A673 (cell line): ENCODE measurements around the gene MIPOL1.

ENCODE experiments used
- EZH2 ChIP-seq: fragments of 200-600 bp; sonication (generic); IDR thresholded peaks from 2 replicates; pipeline ENCODE4 v1.6.1; 2017; ENCODE audit warnings: borderline replicate concordance, low read depth, mild to moderate bottlenecking, mixed read lengths, antibody characterized with exemption, low read length; ENCODE audit not compliant: poor library complexity, severe bottlenecking
- TF ChIP-seq, protein P1 (sequence below): fragments of 300-800, 200-600 bp; sonication (generic); conservative IDR thresholded peaks from 2 replicates; pipeline ENCODE4 v1.5.1; 2017; ENCODE audit warnings: low read depth, mild to moderate bottlenecking, antibody characterized with exemption, low read length, moderate library complexity, mixed read lengths

GRCh38 chr14:37203423-37203822, 5.7 kb downstream of the MIPOL1 start:
- TF ChIP-seq, protein P1, sequence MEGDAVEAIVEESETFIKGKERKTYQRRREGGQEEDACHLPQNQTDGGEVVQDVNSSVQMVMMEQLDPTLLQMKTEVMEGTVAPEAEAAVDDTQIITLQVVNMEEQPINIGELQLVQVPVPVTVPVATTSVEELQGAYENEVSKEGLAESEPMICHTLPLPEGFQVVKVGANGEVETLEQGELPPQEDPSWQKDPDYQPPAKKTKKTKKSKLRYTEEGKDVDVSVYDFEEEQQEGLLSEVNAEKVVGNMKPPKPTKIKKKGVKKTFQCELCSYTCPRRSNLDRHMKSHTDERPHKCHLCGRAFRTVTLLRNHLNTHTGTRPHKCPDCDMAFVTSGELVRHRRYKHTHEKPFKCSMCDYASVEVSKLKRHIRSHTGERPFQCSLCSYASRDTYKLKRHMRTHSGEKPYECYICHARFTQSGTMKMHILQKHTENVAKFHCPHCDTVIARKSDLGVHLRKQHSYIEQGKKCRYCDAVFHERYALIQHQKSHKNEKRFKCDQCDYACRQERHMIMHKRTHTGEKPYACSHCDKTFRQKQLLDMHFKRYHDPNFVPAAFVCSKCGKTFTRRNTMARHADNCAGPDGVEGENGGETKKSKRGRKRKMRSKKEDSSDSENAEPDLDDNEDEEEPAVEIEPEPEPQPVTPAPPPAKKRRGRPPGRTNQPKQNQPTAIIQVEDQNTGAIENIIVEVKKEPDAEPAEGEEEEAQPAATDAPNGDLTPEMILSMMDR = no peak
- TF ChIP-seq EZH2 = no peak
